K562 (cell line): ENCODE results near the gene MTPN. TPM values are rescaled to one million over a fixed set of nuclear protein-coding genes. Genes with fewer than 3 reads are reported as not detected.
A peak's percentile ranks its signal among the peaks of the same experiment; 100 is the strongest.

Experiments used
- ATF1 ChIP-seq, 2 experiments: fragments of 450-650 bp in 1 of 2; IDR thresholded peaks; 2 replicates each; pipeline ENCODE4 v1.6.1; 2016; ENCODE audit warnings: missing compliant biosample characterization in 1 of 2, missing genetic modification characterization in 1 of 2
- CHD1 ChIP-seq: fragments of 200-600 bp; sonication (generic); IDR thresholded peaks from one replicate; pipeline ENCODE4 v1.6.1; 2012; ENCODE audit warnings: mild to moderate bottlenecking, moderate library complexity, low read length, inconsistent platforms
- CXXC5 ChIP-seq: fragments of 250-450 bp; sonication (Bioruptor Pico); IDR thresholded peaks from 2 replicates; pipeline ENCODE4 v1.8.0; 2022; ENCODE audit warnings: inconsistent platforms, mild to moderate bottlenecking, moderate library complexity
- HEY1 ChIP-seq: fragments of 250-450 bp; sonication (Bioruptor Pico); IDR thresholded peaks from 2 replicates; pipeline ENCODE4 v1.5.0; 2020; ENCODE audit warnings: mild to moderate bottlenecking, moderate library complexity, borderline replicate concordance
- HMGXB4 ChIP-seq: sonication (generic); formaldehyde crosslinking; IDR thresholded peaks from 2 replicates; pipeline ENCODE4 v1.8.1; 2023; ENCODE audit warnings: mild to moderate bottlenecking, missing genetic modification reagents
- RFX5 ChIP-seq: IDR thresholded peaks from 2 replicates; pipeline ENCODE4 v1.6.1; 2011; ENCODE audit warnings: low read depth, mild to moderate bottlenecking, improper control_type of control experiment, low read length
- STAT6 ChIP-seq: sonication (generic); formaldehyde crosslinking; IDR thresholded peaks from 2 replicates; pipeline ENCODE4 v1.8.1; 2023; ENCODE audit warnings: mild to moderate bottlenecking, missing genetic modification reagents
- TCF3 ChIP-seq: sonication (generic); formaldehyde crosslinking; IDR thresholded peaks from 2 replicates; pipeline ENCODE4 v1.4.0; 2020; ENCODE audit warnings: mild to moderate bottlenecking, missing genetic modification reagents
- TSHZ1 ChIP-seq: fragments of 250-450 bp; sonication (Bioruptor Pico); IDR thresholded peaks from 2 replicates; pipeline ENCODE4 v1.4.0; 2020; ENCODE audit warnings: mild to moderate bottlenecking, moderate library complexity
- ZKSCAN3 ChIP-seq: fragments of 250-450 bp; sonication (Bioruptor Pico); IDR thresholded peaks from 2 replicates; pipeline ENCODE4 v1.4.0; 2020
- ZNF655 ChIP-seq: fragments of 250-450 bp; sonication (Bioruptor Pico); IDR thresholded peaks from 2 replicates; pipeline ENCODE4 v1.5.0; 2021
- ZSCAN32 ChIP-seq: fragments of 450-650 bp; formaldehyde crosslinking; IDR thresholded peaks from 2 replicates; pipeline ENCODE4 v1.4.0; 2020; ENCODE audit warnings: mild to moderate bottlenecking, moderate library complexity
- polyA plus RNA-seq, 8 experiments: library from polyadenylated mRNA; depleted of rRNA in 4 of 8; stranded (reverse) in 5 of 8; unstranded in 3 of 8; fragments of >200 nt; fragmentation: Nextera tagmentation in 2 of 8; fragmentation: Illumina TruSeq in 1 of 8; extraction: Ambion mirVana in 2 of 8; extraction: Trizol in 1 of 8; gene quantifications; 2 replicates each; pipeline versions ENCODE4 v1.2.1 to v1.2.3, GENCODE V29; 2011 to 2014; ENCODE audit warnings: inconsistent platforms in 1 of 8, missing spikeins in 1 of 8
- total RNA-seq, 7 experiments: library from RNA; depleted of rRNA in 6 of 7; stranded (reverse); fragments of >200 nt in 6 of 7; fragmentation: Illumina TruSeq in 2 of 7; extraction: Trizol in 2 of 7; gene quantifications; 2 replicates each; pipeline versions ENCODE4 v1.2.1 to v1.2.3, GENCODE V29; 2011 to 2021; ENCODE audit warnings: low replicate concordance in 1 of 7
- TF ChIP-seq, protein P1 (sequence below): fragments of 200-800 bp; sonication (Bioruptor generic); IDR thresholded peaks from 2 replicates; pipeline ENCODE4 v1.6.1; 2016; ENCODE audit warnings: missing genetic modification characterization, missing compliant biosample characterization

Gene MTPN
- total and polyA plus RNA-seq, 9 of the 15 experiments (the other 6 are each of a cell fraction or from before 2014, with no cell fraction given), result 68.5 to 261 (median 156) TPM

- TF ChIP-seq, protein P1, sequence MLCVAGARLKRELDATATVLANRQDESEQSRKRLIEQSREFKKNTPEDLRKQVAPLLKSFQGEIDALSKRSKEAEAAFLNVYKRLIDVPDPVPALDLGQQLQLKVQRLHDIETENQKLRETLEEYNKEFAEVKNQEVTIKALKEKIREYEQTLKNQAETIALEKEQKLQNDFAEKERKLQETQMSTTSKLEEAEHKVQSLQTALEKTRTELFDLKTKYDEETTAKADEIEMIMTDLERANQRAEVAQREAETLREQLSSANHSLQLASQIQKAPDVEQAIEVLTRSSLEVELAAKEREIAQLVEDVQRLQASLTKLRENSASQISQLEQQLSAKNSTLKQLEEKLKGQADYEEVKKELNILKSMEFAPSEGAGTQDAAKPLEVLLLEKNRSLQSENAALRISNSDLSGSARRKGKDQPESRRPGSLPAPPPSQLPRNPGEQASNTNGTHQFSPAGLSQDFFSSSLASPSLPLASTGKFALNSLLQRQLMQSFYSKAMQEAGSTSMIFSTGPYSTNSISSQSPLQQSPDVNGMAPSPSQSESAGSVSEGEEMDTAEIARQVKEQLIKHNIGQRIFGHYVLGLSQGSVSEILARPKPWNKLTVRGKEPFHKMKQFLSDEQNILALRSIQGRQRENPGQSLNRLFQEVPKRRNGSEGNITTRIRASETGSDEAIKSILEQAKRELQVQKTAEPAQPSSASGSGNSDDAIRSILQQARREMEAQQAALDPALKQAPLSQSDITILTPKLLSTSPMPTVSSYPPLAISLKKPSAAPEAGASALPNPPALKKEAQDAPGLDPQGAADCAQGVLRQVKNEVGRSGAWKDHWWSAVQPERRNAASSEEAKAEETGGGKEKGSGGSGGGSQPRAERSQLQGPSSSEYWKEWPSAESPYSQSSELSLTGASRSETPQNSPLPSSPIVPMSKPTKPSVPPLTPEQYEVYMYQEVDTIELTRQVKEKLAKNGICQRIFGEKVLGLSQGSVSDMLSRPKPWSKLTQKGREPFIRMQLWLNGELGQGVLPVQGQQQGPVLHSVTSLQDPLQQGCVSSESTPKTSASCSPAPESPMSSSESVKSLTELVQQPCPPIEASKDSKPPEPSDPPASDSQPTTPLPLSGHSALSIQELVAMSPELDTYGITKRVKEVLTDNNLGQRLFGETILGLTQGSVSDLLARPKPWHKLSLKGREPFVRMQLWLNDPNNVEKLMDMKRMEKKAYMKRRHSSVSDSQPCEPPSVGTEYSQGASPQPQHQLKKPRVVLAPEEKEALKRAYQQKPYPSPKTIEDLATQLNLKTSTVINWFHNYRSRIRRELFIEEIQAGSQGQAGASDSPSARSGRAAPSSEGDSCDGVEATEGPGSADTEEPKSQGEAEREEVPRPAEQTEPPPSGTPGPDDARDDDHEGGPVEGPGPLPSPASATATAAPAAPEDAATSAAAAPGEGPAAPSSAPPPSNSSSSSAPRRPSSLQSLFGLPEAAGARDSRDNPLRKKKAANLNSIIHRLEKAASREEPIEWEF (CRISPR knock-in tag), result no peak
- TF ChIP-seq ZNF655 (CRISPR knock-in tag) (no peak), ZKSCAN3 (CRISPR knock-in tag) (no peak), CHD1 (peak; percentile 44), ZSCAN32 (CRISPR knock-in tag) (no peak), HMGXB4 (CRISPR knock-in tag) (no peak), TCF3 (CRISPR knock-in tag) (peak; percentile 68), HEY1 (CRISPR knock-in tag) (no peak), CXXC5 (CRISPR knock-in tag) (0 out of 2 replicates have a peak, but pooled peaks have one; percentile 39), RFX5 (no peak), TSHZ1 (CRISPR knock-in tag) (no peak), STAT6 (CRISPR knock-in tag) (no peak), ATF1 (CRISPR knock-in tag; IDR thresholded peaks at IDR 0.05) (no peak), ATF1 (tag; IDR thresholded peaks at IDR 0.05) (no peak)
Measured at GRCh38 chr7:135939261-135939812, 37.8 kb downstream of the MTPN start (continued).
